OCI-LY7 (cell line): ENCODE results near the gene MRPL3. TPM values are rescaled to one million over a fixed set of nuclear protein-coding genes. Genes with fewer than 3 reads are reported as not detected.
"Not testable (repeated sequence)": the region's sequence is repeated elsewhere in the genome, so short reads cannot be mapped to it uniquely, and the experiment has no call there.

ENCODE experiments used
- BruUV-seq: library from RNA; stranded (reverse); fragments of 400-500 nt; replicated peaks from 2 replicates; lab custom pipeline; 2021; lab: Mats Ljungman, UMichigan
- CTCF ChIA-PET: fragments of 300-600 bp; sonication (Branson Sonifier 250); formaldehyde crosslinking; loops from one replicate; lab custom pipeline; 2022; ENCODE audit warnings: antibody characterized with exemption; ENCODE audit not compliant: unreplicated experiment; lab: Charles Lee
- POLR2A ChIA-PET: fragments of 300-600 bp; sonication (Branson Sonifier 250); formaldehyde crosslinking; loops from one replicate; lab custom pipeline; 2022; ENCODE audit warnings: antibody characterized with exemption; lab: Charles Lee
- DNase-seq: peaks from one replicate; pipeline ENCODE4 v3.0.0-alpha.2; 2015; ENCODE audit warnings: low spot score
- H2AFZ ChIP-seq: fragments of 200-600 bp; sonication (generic), shearing (Covaris generic); 2 replicates; pipeline ENCODE4 v1.6.1; 2014; ENCODE audit warnings: mild to moderate bottlenecking, antibody characterized with exemption, low read length, moderate library complexity
- H3K27ac ChIP-seq: fragments of 200-600 bp; sonication (generic); 2 replicates; pipeline ENCODE4 v1.5.1; 2014; ENCODE audit warnings: mixed run types, low read depth, mild to moderate bottlenecking, moderate library complexity, low read length, inconsistent platforms; ENCODE audit not compliant: poor library complexity, severe bottlenecking
- H3K36me3 ChIP-seq: fragments of 200-600 bp; sonication (generic); 2 replicates; pipeline ENCODE4 v1.6.1; 2014; ENCODE audit warnings: mild to moderate bottlenecking, antibody characterized with exemption, low read length, moderate library complexity, mixed read lengths; ENCODE audit not compliant: insufficient read depth
- H3K4me1 ChIP-seq: fragments of 200-600 bp; sonication (generic); 2 replicates; pipeline ENCODE4 v1.5.1; 2014; ENCODE audit warnings: mild to moderate bottlenecking, low read length; ENCODE audit not compliant: insufficient read depth, poor library complexity, severe bottlenecking
- H3K4me2 ChIP-seq: fragments of 200-600 bp; sonication (generic); 2 replicates; pipeline ENCODE4 v1.6.1; 2014; ENCODE audit warnings: mild to moderate bottlenecking, low read length
- H3K4me3 ChIP-seq: fragments of 200-600 bp; sonication (generic); 2 replicates; pipeline ENCODE4 v1.5.1; 2014; ENCODE audit warnings: mild to moderate bottlenecking, low read depth, low read length; ENCODE audit not compliant: poor library complexity, severe bottlenecking
- H3K79me2 ChIP-seq: fragments of 200-600 bp; sonication (generic); 2 replicates; pipeline ENCODE4 v1.6.1; 2016; ENCODE audit warnings: low read depth, mild to moderate bottlenecking, low read length, moderate library complexity, mixed read lengths; ENCODE audit not compliant: insufficient read depth
- H3K9me2 ChIP-seq: fragments of 200-600 bp; sonication (generic); 2 replicates; pipeline ENCODE4 v1.6.1; 2016; ENCODE audit warnings: mild to moderate bottlenecking, low read length, mixed read lengths; ENCODE audit not compliant: insufficient read depth
- H3K9me3 ChIP-seq: fragments of 200-600 bp; sonication (generic); 2 replicates; pipeline ENCODE4 v1.6.1; 2014; ENCODE audit warnings: mild to moderate bottlenecking, mixed run types, low read length, mixed read lengths
- H4K20me1 ChIP-seq: fragments of 200-600 bp; sonication (generic); 2 replicates; pipeline ENCODE4 v1.6.1; 2014; ENCODE audit warnings: mild to moderate bottlenecking, antibody characterized with exemption, low read length, moderate library complexity, mixed read lengths; ENCODE audit not compliant: insufficient read depth
- CTCF ChIP-seq: fragments of 200-600 bp; sonication (generic); conservative IDR thresholded peaks from 2 replicates; pipeline ENCODE4 v1.5.1; 2014; ENCODE audit warnings: mild to moderate bottlenecking, antibody characterized with exemption, low read length, moderate library complexity, mixed read lengths
- EZH2phosphoT487 ChIP-seq: fragments of 200-600 bp; sonication (generic); IDR thresholded peaks from 2 replicates; pipeline ENCODE4 v1.6.1; 2018; ENCODE audit warnings: low read depth, borderline replicate concordance, mild to moderate bottlenecking, mixed run types, antibody characterized with exemption, low read length, moderate library complexity, mixed read lengths
- intact Hi-C: fragments of 100-400 bp; cut with micrococcal nuclease; formaldehyde crosslinking; loops from one replicate; pipeline ENCODE4 v1.10.0; 2022; ENCODE audit not compliant: unreplicated experiment
- total RNA-seq, 2 experiments: library from RNA; depleted of rRNA in 1 of 2; stranded (reverse); fragments of >200 nt in 1 of 2; shearing (Covaris generic) in 1 of 2; gene quantifications; 2 replicates each; pipeline ENCODE4 v1.2.3, GENCODE V29; 2014 to 2022

Gene MRPL3
- total RNA-seq, 2 experiments from 2014 or later, result 121 to 133 TPM

- no peaks in the 10 kb centered on the region for H3K9me3 ChIP-seq
- H3K4me1 ChIP-seq, result no peaks in the 10 kb centered on the region
- ChIA-PET POLR2A (interaction anchor here (1.5 kb wide), 1 partner anchor 10 kb away, joined by 3 read pairs; no protein-coding TSS in a partner anchor), CTCF (no interaction called here)
- TF ChIP-seq CTCF (no peak), EZH2phosphoT487 (no peak)
- H3K4me2 ChIP-seq, result no peak overlapping the region
- H3K4me3 ChIP-seq, result no peak overlapping the region
- no peak for DNase-seq
- no peak overlapping the region for H2AFZ ChIP-seq
- peaks cover 25% of the 10 kb centered on the region for H3K79me2 ChIP-seq
- BruUV-seq, result no TSS peak
- H3K36me3 ChIP-seq, result peaks cover 95% of the 10 kb centered on the region
- peaks cover 4% of the 10 kb centered on the region; the same call in 1 of the 2 replicates for H4K20me1 ChIP-seq
- no peaks in the 10 kb centered on the region for H3K9me2 ChIP-seq
- H3K27ac ChIP-seq, result no peak overlapping the region
- intact Hi-C loops, result no loop called here
These were observed 11.7 kb downstream of the MRPL3 start for GRCh38 chr3:131491084-131491483.

- POLR2A ChIA-PET, H3K4me3 ChIP-seq, CTCF ChIA-PET, H4K20me1 ChIP-seq, H2AFZ ChIP-seq, H3K9me2 ChIP-seq, DNase-seq, H3K4me2 ChIP-seq, H3K27ac ChIP-seq, BruUV-seq, H3K9me3 ChIP-seq, intact Hi-C loops: not testable (repeated sequence)
- H3K36me3 ChIP-seq, result peaks cover 94% of the 10 kb centered on the region
- H3K4me1 ChIP-seq, result peaks cover 26% of the 10 kb centered on the region
- peaks cover 37% of the 10 kb centered on the region for H3K79me2 ChIP-seq
These were observed 16.2 kb downstream of the MRPL3 start for GRCh38 chr3:131486545-131486944.

GRCh38 chr3:131485119-131485518 is 17.7 kb downstream of the MRPL3 start:
- ChIA-PET CTCF (no interaction called here), POLR2A (interaction anchor here (1.2 to 1.4 kb wide), 2 partner anchors 12 to 16 kb away, joined by 3 to 8 read pairs; no protein-coding TSS in a partner anchor)
- H3K79me2 ChIP-seq, result peaks cover 37% of the 10 kb centered on the region
- 0 out of 2 replicates have a peak overlapping the region, but pooled peaks have one; percentile 60 for H3K4me2 ChIP-seq
- no peak for DNase-seq
- no peak overlapping the region for H2AFZ ChIP-seq
- H3K4me1 ChIP-seq, result peaks cover 26% of the 10 kb centered on the region
- H3K27ac ChIP-seq, result peak overlapping the region; percentile 32
- no peaks in the 10 kb centered on the region for H3K9me3 ChIP-seq
- H3K36me3 ChIP-seq, result peaks cover 94% of the 10 kb centered on the region
- TF ChIP-seq CTCF (no peak), EZH2phosphoT487 (no peak)
- H3K9me2 ChIP-seq, result no peaks in the 10 kb centered on the region
- intact Hi-C loops, result no loop called here
- peaks cover 6% of the 10 kb centered on the region for H4K20me1 ChIP-seq
- no TSS peak for BruUV-seq
- H3K4me3 ChIP-seq, result no peak overlapping the region
